Vagina (tissue), 2 donors: ENCODE results near the gene MMP11. TPM values are rescaled to one million over a fixed set of nuclear protein-coding genes. Genes with fewer than 3 reads are reported as not detected.
A peak's percentile ranks its signal among the peaks of the same experiment; 100 is the strongest.

Source experiments
- DNase-seq, 2 donors: peaks; one replicate each; pipeline ENCODE4 v3.0.0-alpha.2; 2017; ENCODE audit errors: extremely low spot score in 2 of 2
- H3K27ac ChIP-seq: fragments of 200-600 bp; sonication (generic); one replicate; pipeline ENCODE4 v1.5.1; 2019
- H3K27me3 ChIP-seq: fragments of 200-600 bp; sonication (generic); one replicate; pipeline ENCODE4 v1.5.1; 2019
- H3K36me3 ChIP-seq, 2 donors: fragments of 200-600 bp; sonication (generic); one replicate each; pipeline ENCODE4 v1.5.1; 2017 to 2019
- H3K4me1 ChIP-seq: fragments of 200-600 bp; sonication (generic); one replicate; pipeline ENCODE4 v1.5.1; 2019
- H3K4me3 ChIP-seq, 2 donors: fragments of 200-600 bp; sonication (generic); 1 replicate in 1 of 2; 2 replicates in 1 of 2; pipeline ENCODE4 v1.5.1; 2016 to 2019
- H3K9me3 ChIP-seq: fragments of 200-600 bp; sonication (generic); one replicate; pipeline ENCODE4 v1.5.1; 2019
- CTCF ChIP-seq, 3 experiments: fragments of 450-650 bp in 2 of 3; fragments of 200-600 bp in 1 of 3; sonication (generic) in 1 of 3; IDR thresholded peaks; one replicate each; pipeline ENCODE4 v1.5.1; 2017 to 2019; ENCODE audit warnings: antibody characterized with exemption in 3 of 3, mild to moderate bottlenecking in 2 of 3, moderate library complexity in 2 of 3
- POLR2A ChIP-seq, 2 donors: fragments of 450-650 bp; IDR thresholded peaks; one replicate each; pipeline ENCODE4 v1.6.1; 2017; ENCODE audit warnings: antibody characterized with exemption in 2 of 2, mild to moderate bottlenecking in 2 of 2, moderate library complexity in 2 of 2
- POLR2AphosphoS5 ChIP-seq, 2 donors: sonication (generic); formaldehyde crosslinking; IDR thresholded peaks; one replicate each; pipeline ENCODE4 v1.9.0; 2017; ENCODE audit warnings: antibody characterized with exemption in 2 of 2, mild to moderate bottlenecking in 2 of 2, low read depth in 1 of 2; ENCODE audit not compliant: insufficient read depth in 1 of 2
- intact Hi-C: fragments of 100-400 bp; cut with DNase I; formaldehyde crosslinking; loops from one replicate; pipeline ENCODE4 v1.15.1; 2023
- total RNA-seq: library from RNA; depleted of rRNA; stranded (reverse); fragments of >200 nt; gene quantifications from one replicate; pipeline ENCODE4 v1.2.3, GENCODE V29; 2016

MMP11 gene
- total RNA-seq, 1 donor from 2014 or later = 6.4 TPM

GRCh38 chr22:23781065-23781464 lies 8.4 kb downstream of the MMP11 start:
- TF ChIP-seq CTCF (IDR thresholded peaks at IDR 0.05) (no peak), POLR2AphosphoS5 (IDR thresholded peaks at IDR 0.05; ENCODE audit: insufficient read depth in 1 of 2, low read depth in 1 of 2) (no peak), POLR2A (IDR thresholded peaks at IDR 0.05) (no peak)
- Histone ChIP-seq H3K36me3 (no peaks in the 10 kb centered on the region), H3K4me1 (peaks cover 30% of the 10 kb centered on the region), H3K4me3 (no peak overlapping the region), H3K9me3 (no peaks in the 10 kb centered on the region), H3K27ac (peak overlapping the region; percentile 17), H3K27me3 (no peaks in the 10 kb centered on the region)
- intact Hi-C loops = no loop called here
- DNase-seq = no peak

- peaks cover 36% of the 10 kb centered on the region for H3K4me1 ChIP-seq
- no peaks in the 10 kb centered on the region for H3K27me3 ChIP-seq
- peak overlapping the region; percentile 17 for H3K27ac ChIP-seq
- no peak overlapping the region for H3K4me3 ChIP-seq
- TF ChIP-seq CTCF (IDR thresholded peaks at IDR 0.05) (no peak), POLR2AphosphoS5 (IDR thresholded peaks at IDR 0.05; ENCODE audit: insufficient read depth in 1 of 2, low read depth in 1 of 2) (peak in 1 of 2 donors; percentile 42), POLR2A (IDR thresholded peaks at IDR 0.05) (no peak)
- no peaks in the 10 kb centered on the region for H3K36me3 ChIP-seq
- intact Hi-C loops = no loop called here
- H3K9me3 ChIP-seq = no peaks in the 10 kb centered on the region
- DNase-seq = no peak
These were observed 9.0 kb downstream of the MMP11 start for GRCh38 chr22:23781511-23782183.

GRCh38 chr22:23782252-23782651 lies 9.6 kb downstream of the MMP11 start:
- TF ChIP-seq POLR2AphosphoS5 (IDR thresholded peaks at IDR 0.05; ENCODE audit: insufficient read depth in 1 of 2, low read depth in 1 of 2) (no peak), CTCF (IDR thresholded peaks at IDR 0.05) (no peak), POLR2A (IDR thresholded peaks at IDR 0.05) (no peak)
- H3K27ac ChIP-seq = no peak overlapping the region

GRCh38 chr22:23782703-23783102 lies 10.1 kb downstream of the MMP11 start:
- DNase-seq = no peak
- intact Hi-C loops = no loop called here
- Histone ChIP-seq H3K36me3 (no peaks in the 10 kb centered on the region), H3K4me1 (peaks cover 40% of the 10 kb centered on the region), H3K27ac (no peak overlapping the region), H3K27me3 (no peaks in the 10 kb centered on the region), H3K9me3 (no peaks in the 10 kb centered on the region), H3K4me3 (no peak overlapping the region)
- TF ChIP-seq POLR2AphosphoS5 (IDR thresholded peaks at IDR 0.05; ENCODE audit: insufficient read depth in 1 of 2, low read depth in 1 of 2) (no peak), POLR2A (IDR thresholded peaks at IDR 0.05) (no peak), CTCF (IDR thresholded peaks at IDR 0.05) (no peak)

More at GRCh38 chr22:23782252-23782651, 9.6 kb downstream of the MMP11 start:
- peaks cover 36% of the 10 kb centered on the region for H3K4me1 ChIP-seq
- no peak for DNase-seq
- H3K36me3 ChIP-seq = no peaks in the 10 kb centered on the region
- H3K9me3 ChIP-seq = no peaks in the 10 kb centered on the region
- intact Hi-C loops = no loop called here
- H3K4me3 ChIP-seq = no peak overlapping the region
- H3K27me3 ChIP-seq = no peaks in the 10 kb centered on the region
